Measurements from ENCODE around the gene EVPLL.
A peak's percentile ranks its signal among the peaks of the same experiment; 100 is the strongest.

Gene EVPLL

DNA sequence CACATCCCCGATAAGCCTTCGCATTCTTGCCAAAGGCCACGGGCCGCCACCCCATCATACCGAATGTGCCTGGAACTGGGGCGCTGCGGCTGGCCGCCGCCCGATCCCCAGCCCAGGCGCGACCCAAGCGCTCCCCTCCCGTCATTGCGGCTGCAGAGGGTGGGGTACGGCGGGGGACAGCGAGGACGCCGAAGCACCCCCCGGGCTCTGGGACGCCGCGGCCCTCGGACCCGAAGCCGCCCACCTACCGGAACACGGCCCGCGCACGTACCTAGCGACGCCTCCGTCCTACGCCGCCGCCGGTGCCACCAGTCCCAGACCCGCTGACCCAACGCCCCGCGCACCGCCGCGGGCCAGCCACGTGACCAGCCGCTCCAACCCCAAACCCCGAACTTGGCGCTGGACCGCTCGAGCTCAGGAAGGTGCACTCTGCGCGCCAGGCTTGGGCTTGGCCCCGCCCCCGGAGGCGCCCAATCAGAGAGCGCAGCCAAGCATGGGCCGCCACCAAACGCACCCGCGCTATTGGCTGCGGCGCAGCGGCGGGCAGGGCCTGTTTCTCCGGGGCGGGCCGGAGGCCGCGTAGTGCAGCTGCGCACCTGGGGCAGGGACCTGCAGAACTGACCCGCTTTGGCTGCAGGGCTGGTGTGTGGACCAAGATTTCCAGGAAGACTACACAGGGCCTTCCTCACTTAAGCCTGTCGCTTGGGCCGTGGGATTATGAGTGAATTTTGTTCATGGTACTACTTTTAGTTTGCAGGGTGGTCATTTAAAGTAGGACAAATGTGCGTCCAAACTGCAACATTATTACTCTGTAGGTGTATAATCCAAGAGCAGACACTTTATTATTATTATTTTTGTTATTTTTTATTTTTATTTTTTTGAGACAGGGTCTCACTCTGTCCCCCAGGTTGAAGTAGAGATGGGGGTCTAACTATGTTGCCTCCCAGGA, 14.2 kb upstream of the EVPLL start, which contains the start of gene SHMT1:
TSS of gene SHMT1 (minus strand) at position 450 of the 949 bp plus-strand sequence. CDS start 7,569 bp downstream, outside the sequence.
- TF ChIP-seq YY1 (IDR thresholded peaks at IDR 0.05; ENCODE audit: low read depth), result no peak
- no peak for TF ChIP-seq CEBPB (IDR thresholded peaks at IDR 0.05)
- peak; percentile 42; the same call in 1 of the 2 replicates for TF ChIP-seq EGR1 (IDR thresholded peaks at IDR 0.05)
- peak; percentile 57; the same call in 1 of the 2 replicates for TF ChIP-seq ZBTB7A (IDR thresholded peaks at IDR 0.05; ENCODE audit: low read depth)
- no peak for TF ChIP-seq CREB1 (IDR thresholded peaks at IDR 0.05; ENCODE audit: low read depth)
- TF ChIP-seq, protein P1, sequence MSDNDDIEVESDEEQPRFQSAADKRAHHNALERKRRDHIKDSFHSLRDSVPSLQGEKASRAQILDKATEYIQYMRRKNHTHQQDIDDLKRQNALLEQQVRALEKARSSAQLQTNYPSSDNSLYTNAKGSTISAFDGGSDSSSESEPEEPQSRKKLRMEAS (IDR thresholded peaks at IDR 0.05), result peak; percentile 91
- no peak for TF ChIP-seq RAD21 (IDR thresholded peaks at IDR 0.05; ENCODE audit: low read depth)
- no peak for TF ChIP-seq NFIC (IDR thresholded peaks at IDR 0.05)
- no peak for TF ChIP-seq TEAD4 (IDR thresholded peaks at IDR 0.05)
- TF ChIP-seq TAF1 (IDR thresholded peaks at IDR 0.05; ENCODE audit: low read depth), result peak; percentile 80
- TF ChIP-seq FOXM1 (IDR thresholded peaks at IDR 0.05; ENCODE audit: borderline replicate concordance, low read depth), result no peak
- TF ChIP-seq, protein P2, sequence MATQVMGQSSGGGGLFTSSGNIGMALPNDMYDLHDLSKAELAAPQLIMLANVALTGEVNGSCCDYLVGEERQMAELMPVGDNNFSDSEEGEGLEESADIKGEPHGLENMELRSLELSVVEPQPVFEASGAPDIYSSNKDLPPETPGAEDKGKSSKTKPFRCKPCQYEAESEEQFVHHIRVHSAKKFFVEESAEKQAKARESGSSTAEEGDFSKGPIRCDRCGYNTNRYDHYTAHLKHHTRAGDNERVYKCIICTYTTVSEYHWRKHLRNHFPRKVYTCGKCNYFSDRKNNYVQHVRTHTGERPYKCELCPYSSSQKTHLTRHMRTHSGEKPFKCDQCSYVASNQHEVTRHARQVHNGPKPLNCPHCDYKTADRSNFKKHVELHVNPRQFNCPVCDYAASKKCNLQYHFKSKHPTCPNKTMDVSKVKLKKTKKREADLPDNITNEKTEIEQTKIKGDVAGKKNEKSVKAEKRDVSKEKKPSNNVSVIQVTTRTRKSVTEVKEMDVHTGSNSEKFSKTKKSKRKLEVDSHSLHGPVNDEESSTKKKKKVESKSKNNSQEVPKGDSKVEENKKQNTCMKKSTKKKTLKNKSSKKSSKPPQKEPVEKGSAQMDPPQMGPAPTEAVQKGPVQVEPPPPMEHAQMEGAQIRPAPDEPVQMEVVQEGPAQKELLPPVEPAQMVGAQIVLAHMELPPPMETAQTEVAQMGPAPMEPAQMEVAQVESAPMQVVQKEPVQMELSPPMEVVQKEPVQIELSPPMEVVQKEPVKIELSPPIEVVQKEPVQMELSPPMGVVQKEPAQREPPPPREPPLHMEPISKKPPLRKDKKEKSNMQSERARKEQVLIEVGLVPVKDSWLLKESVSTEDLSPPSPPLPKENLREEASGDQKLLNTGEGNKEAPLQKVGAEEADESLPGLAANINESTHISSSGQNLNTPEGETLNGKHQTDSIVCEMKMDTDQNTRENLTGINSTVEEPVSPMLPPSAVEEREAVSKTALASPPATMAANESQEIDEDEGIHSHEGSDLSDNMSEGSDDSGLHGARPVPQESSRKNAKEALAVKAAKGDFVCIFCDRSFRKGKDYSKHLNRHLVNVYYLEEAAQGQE (IDR thresholded peaks at IDR 0.05; ENCODE audit: low read depth), result no peak
- TF ChIP-seq EP300 (IDR thresholded peaks at IDR 0.05; ENCODE audit: borderline replicate concordance), result no peak
- TF ChIP-seq, protein P3, sequence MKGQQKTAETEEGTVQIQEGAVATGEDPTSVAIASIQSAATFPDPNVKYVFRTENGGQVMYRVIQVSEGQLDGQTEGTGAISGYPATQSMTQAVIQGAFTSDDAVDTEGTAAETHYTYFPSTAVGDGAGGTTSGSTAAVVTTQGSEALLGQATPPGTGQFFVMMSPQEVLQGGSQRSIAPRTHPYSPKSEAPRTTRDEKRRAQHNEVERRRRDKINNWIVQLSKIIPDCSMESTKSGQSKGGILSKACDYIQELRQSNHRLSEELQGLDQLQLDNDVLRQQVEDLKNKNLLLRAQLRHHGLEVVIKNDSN (IDR thresholded peaks at IDR 0.05), result peak; percentile 97
- no peak; the same call in 1 of the 2 replicates for TF ChIP-seq TCF12 (IDR thresholded peaks at IDR 0.05; ENCODE audit: low read depth)

DNA sequence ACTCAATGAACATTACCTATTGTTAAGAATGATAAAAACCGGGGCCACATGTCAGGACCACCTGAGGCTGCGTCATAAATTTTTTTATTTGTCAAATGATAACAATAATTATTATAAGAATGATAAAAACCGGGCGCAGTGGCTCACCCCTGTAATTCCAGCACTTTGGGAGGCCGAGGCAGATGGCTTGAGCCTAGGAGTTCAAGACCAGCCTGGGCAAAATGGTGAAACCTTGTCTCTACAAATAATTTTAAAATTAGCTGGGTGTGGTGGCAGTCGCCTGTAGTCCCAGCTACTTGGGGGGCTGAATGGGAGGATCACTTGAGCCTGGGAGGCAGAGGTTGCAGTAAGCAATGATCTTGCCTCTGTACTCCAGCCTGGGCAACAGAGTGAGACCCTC, 13.4 kb upstream of the EVPLL start:
- TF ChIP-seq RAD21 (IDR thresholded peaks at IDR 0.05; ENCODE audit: low read depth), result no peak
- no peak for TF ChIP-seq FOXM1 (IDR thresholded peaks at IDR 0.05; ENCODE audit: borderline replicate concordance, low read depth)
- no peak for TF ChIP-seq CREB1 (IDR thresholded peaks at IDR 0.05; ENCODE audit: low read depth)
- TF ChIP-seq TAF1 (IDR thresholded peaks at IDR 0.05; ENCODE audit: low read depth), result no peak
- TF ChIP-seq CEBPB (IDR thresholded peaks at IDR 0.05), result no peak

DNA sequence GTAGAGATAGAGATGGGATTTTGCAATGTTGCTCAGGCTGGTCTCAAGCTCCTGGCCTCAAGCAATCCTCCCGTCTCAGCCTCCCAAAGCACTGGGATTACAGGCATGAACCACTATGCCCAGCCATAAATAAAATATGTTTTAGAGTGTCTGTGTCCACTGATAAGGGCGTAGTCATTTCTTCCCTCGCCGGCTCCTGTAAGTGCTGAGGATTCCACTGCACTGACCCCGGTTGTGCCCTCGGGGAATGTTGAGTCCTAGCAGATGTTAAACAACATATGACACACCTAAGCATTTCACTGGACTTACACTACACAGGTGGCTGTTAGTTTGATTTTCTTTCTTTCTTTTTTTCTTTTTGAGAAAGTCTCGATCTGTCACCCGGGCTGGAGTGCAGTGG, 8.6 kb upstream of the EVPLL start:
- TF ChIP-seq EP300 (IDR thresholded peaks at IDR 0.05; ENCODE audit: borderline replicate concordance), result no peak
- TF ChIP-seq RAD21 (IDR thresholded peaks at IDR 0.05; ENCODE audit: low read depth), result no peak
- TF ChIP-seq CEBPB (IDR thresholded peaks at IDR 0.05), result no peak
- TF ChIP-seq EGR1 (IDR thresholded peaks at IDR 0.05), result no peak
- TF ChIP-seq TAF1 (IDR thresholded peaks at IDR 0.05; ENCODE audit: low read depth), result no peak
- TF ChIP-seq, protein P1 (IDR thresholded peaks at IDR 0.05), result no peak
- TF ChIP-seq TCF12 (IDR thresholded peaks at IDR 0.05; ENCODE audit: low read depth), result no peak
- TF ChIP-seq CREB1 (IDR thresholded peaks at IDR 0.05; ENCODE audit: low read depth), result no peak
- TF ChIP-seq ZBTB7A (IDR thresholded peaks at IDR 0.05; ENCODE audit: low read depth), result no peak
- no peak for TF ChIP-seq FOXM1 (IDR thresholded peaks at IDR 0.05; ENCODE audit: borderline replicate concordance, low read depth)
- TF ChIP-seq, protein P2 (IDR thresholded peaks at IDR 0.05; ENCODE audit: low read depth), result no peak
- TF ChIP-seq YY1 (IDR thresholded peaks at IDR 0.05; ENCODE audit: low read depth), result no peak

DNA sequence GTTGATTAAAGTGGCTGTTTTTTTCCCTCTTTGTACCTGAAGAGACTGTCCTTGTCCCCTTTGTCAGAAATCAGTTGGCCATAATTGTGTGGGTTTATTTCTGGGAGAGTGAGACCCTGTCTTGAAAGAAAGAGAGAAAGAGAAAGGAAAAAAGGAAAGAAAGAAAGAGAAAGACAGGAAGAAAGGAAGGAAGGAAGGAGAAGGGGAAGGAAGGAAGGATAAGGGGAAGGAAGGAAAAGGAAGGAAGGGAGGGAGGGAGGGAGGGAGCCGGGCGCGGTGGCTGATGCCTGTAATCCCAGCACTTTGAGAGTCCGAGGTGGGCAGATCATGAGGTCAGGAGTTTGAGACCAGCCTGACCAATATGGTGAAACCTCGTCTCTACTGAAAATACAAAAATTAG, 6.8 kb upstream of the EVPLL start:
- TF ChIP-seq EGR1 (IDR thresholded peaks at IDR 0.05) (no peak), CEBPB (IDR thresholded peaks at IDR 0.05) (no peak), EP300 (IDR thresholded peaks at IDR 0.05; ENCODE audit: borderline replicate concordance) (no peak), CREB1 (IDR thresholded peaks at IDR 0.05; ENCODE audit: low read depth) (no peak), NFIC (IDR thresholded peaks at IDR 0.05) (no peak), FOXM1 (IDR thresholded peaks at IDR 0.05; ENCODE audit: borderline replicate concordance, low read depth) (no peak), YY1 (IDR thresholded peaks at IDR 0.05; ENCODE audit: low read depth) (no peak), TCF12 (IDR thresholded peaks at IDR 0.05; ENCODE audit: low read depth) (no peak), TEAD4 (IDR thresholded peaks at IDR 0.05) (no peak), RAD21 (IDR thresholded peaks at IDR 0.05; ENCODE audit: low read depth) (no peak)
- TF ChIP-seq, protein P1 (IDR thresholded peaks at IDR 0.05), result no peak
- TF ChIP-seq, protein P3 (IDR thresholded peaks at IDR 0.05), result no peak
- TF ChIP-seq, protein P2 (IDR thresholded peaks at IDR 0.05; ENCODE audit: low read depth), result no peak

Measured in Ishikawa (cell line).